PC-3 (cell line): ENCODE measurements around the gene LEMD2.

ENCODE experiments used
- EZH2 ChIP-seq: fragments of 300-600 bp; sonication (generic); IDR thresholded peaks from one replicate; pipeline ENCODE4 v1.6.1; 2017; ENCODE audit warnings: antibody characterized with exemption, mild to moderate bottlenecking, low read length; ENCODE audit not compliant: unreplicated experiment
- TF ChIP-seq, protein P1 (sequence below): fragments of 300-600 bp; sonication (generic); conservative IDR thresholded peaks from 2 replicates; pipeline ENCODE4 v1.5.1; 2017; ENCODE audit warnings: antibody characterized with exemption, low read depth, mild to moderate bottlenecking, low read length

DNA sequence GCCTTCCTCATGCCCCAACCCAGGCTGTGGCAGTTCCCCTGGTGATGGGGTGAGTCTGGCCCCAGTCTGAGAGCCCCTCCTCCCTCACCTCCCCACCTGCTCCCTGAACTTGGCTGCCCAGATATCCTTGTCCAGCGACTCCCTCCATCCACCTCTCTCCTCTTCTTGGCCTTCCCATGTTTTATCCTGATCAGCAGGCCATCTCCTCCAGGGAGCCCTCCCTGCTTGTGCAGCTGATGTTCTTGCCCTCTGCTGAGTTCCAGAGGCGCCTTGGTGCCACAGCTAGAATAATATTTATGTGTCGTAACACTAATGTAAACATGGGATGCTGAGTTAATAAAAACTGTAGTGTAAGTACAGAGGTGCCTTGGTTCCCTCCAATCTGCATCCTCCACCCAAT is 31.8 kb downstream of the LEMD2 start:
- TF ChIP-seq, protein P1, sequence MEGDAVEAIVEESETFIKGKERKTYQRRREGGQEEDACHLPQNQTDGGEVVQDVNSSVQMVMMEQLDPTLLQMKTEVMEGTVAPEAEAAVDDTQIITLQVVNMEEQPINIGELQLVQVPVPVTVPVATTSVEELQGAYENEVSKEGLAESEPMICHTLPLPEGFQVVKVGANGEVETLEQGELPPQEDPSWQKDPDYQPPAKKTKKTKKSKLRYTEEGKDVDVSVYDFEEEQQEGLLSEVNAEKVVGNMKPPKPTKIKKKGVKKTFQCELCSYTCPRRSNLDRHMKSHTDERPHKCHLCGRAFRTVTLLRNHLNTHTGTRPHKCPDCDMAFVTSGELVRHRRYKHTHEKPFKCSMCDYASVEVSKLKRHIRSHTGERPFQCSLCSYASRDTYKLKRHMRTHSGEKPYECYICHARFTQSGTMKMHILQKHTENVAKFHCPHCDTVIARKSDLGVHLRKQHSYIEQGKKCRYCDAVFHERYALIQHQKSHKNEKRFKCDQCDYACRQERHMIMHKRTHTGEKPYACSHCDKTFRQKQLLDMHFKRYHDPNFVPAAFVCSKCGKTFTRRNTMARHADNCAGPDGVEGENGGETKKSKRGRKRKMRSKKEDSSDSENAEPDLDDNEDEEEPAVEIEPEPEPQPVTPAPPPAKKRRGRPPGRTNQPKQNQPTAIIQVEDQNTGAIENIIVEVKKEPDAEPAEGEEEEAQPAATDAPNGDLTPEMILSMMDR, result no peak
- no peak for TF ChIP-seq EZH2
